Left hindlimb (tissue), 1 donor: ENCODE measurements around the gene ERN2.
A peak's percentile ranks its signal among the peaks of the same experiment; 100 is the strongest.
"Not testable (repeated sequence)": the region's sequence is repeated elsewhere in the genome, so short reads cannot be mapped to it uniquely, and the experiment has no call there.

ENCODE experiments used
- DNase-seq: peaks from one replicate; pipeline ENCODE4 v3.0.0-alpha.2; 2018

ERN2 gene

GRCh38 chr16:23712976-23713375, at the start of gene ERN2:
Gene ERN2, minus strand, starts transcription at chr16:23713222. Its CDS starts 35 bp downstream, at chr16:23713187.
- DNase-seq: no peak

- no peak for DNase-seq
Measured at GRCh38 chr16:23757937-23758619, 45.1 kb upstream of the ERN2 start.

DNA sequence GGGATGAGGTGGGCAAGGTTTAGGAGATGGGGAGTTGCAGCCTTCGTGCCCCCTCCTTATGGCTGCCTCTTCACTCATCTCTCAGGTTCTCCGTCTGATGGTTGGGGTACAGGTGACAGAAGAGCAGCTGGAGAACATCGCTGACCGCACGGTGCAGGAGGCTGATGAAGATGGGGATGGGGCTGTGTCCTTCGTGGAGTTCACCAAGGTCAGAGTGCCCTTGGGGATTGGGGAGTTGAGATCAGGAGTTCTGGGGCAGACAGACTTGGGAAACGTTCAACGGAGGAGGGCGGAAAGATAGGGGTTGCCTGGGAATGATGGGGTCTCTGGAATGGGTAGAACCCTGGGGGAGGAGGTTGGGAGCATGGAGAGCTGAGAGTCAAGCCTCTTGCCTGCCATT, 44.1 kb upstream of the ERN2 start:
- DNase-seq: no peak

- no peak for DNase-seq
Measured at GRCh38 chr16:23755484-23755809, 42.4 kb upstream of the ERN2 start.

DNA sequence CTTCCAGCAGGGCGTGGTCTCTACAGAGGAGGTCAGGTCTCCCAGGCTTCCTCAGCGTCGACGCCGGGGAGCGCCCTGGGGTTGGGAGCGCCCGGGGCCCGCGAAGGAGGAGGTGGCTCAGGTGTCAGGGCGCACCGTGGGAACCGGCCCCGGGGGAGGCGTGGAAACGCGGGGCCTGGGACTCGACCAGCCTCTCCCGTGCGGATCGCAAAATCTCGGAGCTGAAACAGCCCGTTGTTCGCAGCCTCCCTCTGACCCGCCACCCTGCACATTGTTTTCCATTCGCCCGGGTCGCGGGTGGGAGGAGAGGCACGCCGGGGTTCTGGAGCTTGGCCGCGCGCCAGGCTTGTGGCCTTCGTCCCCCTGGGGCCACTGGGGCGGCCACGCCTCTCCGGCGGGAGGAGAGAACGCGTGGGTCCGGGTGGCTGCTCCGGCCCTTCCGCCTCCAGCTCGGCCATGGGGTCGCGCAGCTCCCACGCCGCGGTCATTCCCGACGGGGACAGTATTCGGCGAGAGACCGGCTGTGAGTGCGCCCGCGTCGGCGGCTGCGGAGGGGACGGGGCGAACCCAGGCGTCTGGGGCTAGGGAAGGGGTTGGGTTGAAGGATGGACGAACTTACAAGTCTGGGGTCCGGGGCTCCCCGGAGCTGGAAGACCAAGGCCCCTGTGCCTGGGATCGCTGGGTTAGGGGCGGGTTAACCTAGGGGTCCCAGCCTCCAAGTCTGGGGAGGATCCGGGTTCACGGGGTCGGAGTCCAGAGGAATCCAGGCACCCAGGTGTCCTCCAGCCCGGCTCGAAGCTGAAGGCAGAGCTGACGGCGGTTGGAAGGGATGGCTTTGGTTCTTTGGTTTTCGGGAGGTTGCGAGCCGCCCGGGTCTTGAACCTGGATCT, 41.8 kb upstream of the ERN2 start, which contains the start of gene CHP2:
CHP2 (plus strand) TSS at position 433 of the 890 bp plus-strand sequence; CDS start at position 457, 24 bp downstream.
- DNase-seq: peak; percentile 33

DNA sequence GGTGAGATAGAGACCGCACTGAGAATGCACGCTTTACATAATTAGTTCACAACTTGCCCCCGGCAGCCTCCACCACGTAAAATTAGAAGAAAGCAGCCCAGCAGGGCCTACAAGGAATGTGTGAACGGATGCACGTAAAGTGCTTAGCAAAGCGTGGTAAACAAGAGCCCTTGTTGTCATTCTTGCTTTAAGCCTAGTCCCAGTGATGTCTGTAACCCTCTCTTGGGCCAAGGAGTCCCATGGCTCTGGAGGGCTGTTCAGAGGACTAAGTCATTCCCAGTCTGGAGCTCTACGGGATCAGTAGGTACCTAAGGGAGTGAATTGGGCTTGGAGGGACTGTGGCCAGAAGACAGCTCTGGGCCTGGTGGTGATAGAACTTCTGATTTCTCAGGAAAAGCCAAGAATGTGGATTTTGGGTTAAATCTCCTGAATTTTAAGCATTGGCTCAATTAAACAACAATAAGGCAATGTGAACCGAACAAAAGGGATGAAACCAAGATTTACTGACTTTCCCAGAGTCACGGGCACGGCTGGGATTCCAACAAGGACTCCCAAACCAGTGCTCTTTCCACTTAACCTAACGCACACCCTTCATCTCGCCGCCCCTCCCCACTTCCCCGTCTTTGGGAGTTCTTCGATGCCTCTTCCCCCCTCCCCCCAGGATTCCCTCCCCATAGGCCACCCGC, 41.0 kb upstream of the ERN2 start:
- DNase-seq: no peak

- DNase-seq: not testable (repeated sequence)
Measured at GRCh38 chr16:23751053-23751452, 38.0 kb upstream of the ERN2 start.

DNA sequence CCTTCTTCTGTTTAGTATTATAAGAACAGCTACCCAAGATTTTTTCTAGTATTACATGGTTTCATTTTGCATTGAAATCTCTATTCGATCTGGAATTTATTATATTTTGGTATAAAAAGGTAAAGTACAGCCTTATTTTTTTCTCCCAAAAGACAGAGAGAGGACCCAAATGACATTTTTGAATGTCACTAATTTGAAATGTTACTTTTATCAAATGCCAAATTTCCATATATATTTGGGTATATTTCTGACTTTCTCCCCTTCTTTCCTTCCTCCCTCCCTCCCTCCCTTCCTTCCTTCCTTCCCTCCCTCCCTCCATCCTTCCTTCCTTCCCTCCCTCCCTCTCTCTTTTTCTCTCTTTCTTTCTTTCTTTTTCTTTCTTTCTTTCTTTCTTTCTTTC, 35.6 kb upstream of the ERN2 start:
- no peak for DNase-seq

DNA sequence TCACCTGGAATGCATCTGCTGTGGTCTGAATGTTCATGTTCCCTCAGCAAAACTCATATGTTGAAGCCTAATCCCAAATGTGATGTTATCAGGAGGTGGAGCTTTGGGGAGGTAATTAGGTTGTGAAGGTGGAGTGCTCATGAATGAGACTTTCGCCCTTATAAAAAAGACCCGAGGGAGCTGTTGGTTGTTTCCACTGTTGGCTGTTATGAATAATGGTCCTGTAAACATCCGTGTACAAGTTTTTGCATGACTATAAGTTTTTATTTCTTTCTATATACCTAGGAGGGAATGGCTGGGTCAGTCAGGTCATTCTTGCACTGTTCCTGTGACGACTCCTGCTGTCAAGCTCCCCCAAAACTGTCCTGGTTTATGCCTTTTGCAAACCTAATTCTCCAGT, 32.2 kb upstream of the ERN2 start:
- no peak for DNase-seq

DNA sequence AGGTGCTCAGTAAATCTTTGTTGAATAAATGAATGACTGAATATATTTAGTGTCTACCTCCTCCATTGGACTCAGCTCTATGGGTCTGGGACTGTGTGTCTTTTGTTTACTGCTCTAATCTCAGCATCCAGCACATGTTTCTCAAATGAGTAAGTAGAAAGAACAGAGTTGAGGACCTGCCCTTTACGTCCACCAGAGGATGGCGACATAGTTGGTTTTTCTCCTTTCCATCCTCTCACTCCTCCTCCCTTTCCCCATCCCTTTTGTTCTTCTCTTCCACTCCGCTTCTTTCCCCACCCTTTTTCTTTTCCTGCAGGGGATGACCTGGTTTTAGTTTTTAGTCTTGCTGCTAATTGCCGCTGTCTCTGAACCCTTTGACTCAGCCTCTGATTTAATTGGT, 29.7 kb upstream of the ERN2 start:
- no peak for DNase-seq

DNA sequence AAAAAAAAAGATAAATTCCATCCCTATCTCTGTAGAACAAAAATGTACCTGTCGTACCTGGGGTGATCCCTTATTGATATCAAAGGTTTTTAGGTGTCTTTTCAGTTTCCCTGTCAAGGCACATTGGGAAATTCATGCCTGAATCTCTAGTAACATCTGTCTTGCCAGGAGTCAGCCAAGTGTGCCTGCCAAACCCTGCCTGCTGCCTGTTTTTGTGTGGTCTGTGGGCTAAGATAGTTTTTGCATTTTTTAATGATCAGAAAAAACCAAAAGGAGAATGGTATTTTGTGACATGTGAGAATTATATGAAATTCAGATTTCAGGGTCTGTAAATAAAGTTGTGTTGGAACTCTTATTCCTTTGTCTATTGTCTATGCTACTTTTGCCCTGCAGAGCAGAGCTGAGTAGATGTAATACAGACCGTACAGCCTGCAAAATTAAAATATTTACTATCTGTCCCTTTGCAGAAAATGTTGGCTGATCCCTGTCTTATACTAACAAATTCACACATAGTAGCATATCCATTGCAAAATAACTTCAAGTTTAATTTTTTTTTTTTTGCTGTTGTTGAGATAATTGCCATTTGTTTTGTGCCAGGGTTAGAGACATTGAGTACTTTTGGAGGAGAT, 28.8 kb upstream of the ERN2 start:
- DNase-seq: no peak

- no peak for DNase-seq
Measured at GRCh38 chr16:23739516-23739915, 26.5 kb upstream of the ERN2 start.

DNA sequence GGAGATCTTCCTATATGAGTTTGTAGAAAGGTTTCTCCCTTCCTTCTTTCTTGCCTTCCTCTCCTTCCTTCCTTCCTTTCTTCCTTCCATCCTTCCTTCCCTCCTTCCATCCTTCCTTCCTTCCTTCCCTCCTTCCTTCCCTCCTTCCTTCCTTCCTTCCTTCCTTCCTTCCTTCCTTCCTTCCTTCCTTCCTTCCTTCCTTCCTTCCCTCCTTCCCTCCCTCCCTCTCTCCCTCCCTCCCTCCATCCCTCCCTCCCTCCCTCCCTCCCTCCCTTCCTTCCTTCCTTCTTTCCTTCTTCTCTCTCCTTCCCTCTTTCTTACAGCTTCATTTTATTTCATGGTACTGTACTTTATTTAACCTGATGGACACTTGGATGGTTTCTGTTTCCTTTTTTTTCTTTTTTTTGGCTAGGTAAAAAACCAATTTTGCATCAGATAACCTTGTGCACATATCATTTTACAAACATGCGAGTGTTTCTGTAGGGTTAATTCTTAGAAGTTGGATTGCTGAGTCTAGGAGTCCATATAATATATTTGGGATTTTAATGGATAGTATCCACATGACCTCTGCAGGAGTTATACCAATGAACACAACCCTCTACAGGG, 24.5 kb upstream of the ERN2 start:
- DNase-seq: not testable (repeated sequence)

DNA sequence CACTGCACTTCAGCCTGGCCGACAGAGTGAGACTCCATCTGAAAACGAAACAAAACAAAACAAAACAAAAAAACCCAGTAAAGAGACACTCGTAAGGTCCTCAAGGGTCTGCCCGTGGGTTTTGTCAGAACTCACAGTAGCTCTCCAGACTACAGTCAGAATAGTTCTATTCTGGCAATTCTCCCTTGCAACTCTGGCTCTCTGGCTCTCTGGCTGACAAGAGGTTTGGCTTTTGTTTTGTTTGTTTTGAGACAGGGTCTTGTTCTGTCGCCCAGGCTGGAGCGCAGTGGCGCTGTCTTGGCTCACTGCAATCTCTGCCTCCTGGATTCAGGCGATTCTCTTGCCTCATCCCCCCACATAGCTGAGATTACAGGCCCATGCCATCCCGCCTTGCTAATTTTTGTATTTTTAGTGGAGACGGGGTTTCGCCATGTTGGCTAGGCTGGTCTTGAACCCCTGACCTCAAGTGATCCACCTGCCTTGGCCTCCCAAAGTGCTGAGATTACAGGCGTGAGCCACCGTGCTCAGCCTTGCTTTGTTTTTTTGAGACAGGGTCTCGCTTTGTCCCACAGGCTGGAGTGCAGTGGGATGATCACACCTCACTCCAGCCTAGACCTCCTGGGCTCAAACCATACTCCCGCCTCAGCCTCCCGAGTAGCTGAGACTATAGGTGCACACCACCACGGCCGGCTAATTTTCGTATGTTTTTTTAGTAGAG, 21.3 kb upstream of the ERN2 start:
- no peak for DNase-seq

GRCh38 chr16:23729503-23730424, 16.7 kb upstream of the ERN2 start:
- DNase-seq: no peak

- no peak for DNase-seq
Measured at GRCh38 chr16:23728112-23728477, 15.1 kb upstream of the ERN2 start.

DNA sequence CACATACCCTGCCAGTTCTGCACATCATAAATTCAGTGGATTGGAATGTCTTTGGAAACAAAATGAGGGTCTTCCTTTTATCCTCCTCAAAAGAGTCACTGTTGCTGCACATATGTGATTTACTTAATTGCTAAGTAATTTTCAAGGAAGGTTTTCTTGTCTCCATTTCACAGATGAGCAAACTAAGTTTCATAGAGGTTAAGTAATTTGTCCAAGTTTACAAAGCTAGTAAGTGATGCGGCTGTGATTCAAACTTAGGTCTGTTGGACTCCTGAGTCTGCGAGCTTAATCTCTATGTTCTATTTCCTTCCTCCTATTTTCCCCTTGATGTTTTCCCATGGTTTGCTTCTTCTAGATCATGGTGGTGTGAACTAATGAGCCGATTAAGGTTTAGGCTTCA, 13.7 kb upstream of the ERN2 start:
- no peak for DNase-seq

GRCh38 chr16:23724785-23725131, 11.7 kb upstream of the ERN2 start:
- DNase-seq: no peak

- no peak for DNase-seq
Measured at GRCh38 chr16:23724096-23724784, 11.2 kb upstream of the ERN2 start.

- not testable (repeated sequence) for DNase-seq
Measured at GRCh38 chr16:23722613-23723240, 9.7 kb upstream of the ERN2 start.
